ENCODE results near the gene H6PD.

DNA sequence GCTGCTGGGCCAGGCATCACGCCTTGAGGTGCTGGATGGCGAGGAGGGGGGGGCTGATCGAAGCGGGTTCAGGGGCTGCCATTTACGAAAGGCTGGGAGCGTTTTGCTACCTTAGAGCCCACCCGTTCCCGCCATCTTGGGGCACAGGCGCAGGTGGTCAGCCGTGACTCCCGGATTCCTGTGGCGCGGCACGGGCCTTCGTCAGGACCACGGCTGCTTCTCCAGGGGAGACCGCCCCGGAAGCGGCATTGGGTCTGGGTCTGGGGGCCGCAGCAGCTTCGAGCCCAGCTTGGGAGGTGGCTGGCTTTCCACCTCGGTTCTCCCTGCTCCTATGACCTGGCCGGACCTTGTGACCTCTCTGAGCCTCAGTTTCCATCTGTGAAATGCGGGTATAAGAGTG, 81.9 kb downstream of the H6PD start:
- TF ChIP-seq, protein P1, sequence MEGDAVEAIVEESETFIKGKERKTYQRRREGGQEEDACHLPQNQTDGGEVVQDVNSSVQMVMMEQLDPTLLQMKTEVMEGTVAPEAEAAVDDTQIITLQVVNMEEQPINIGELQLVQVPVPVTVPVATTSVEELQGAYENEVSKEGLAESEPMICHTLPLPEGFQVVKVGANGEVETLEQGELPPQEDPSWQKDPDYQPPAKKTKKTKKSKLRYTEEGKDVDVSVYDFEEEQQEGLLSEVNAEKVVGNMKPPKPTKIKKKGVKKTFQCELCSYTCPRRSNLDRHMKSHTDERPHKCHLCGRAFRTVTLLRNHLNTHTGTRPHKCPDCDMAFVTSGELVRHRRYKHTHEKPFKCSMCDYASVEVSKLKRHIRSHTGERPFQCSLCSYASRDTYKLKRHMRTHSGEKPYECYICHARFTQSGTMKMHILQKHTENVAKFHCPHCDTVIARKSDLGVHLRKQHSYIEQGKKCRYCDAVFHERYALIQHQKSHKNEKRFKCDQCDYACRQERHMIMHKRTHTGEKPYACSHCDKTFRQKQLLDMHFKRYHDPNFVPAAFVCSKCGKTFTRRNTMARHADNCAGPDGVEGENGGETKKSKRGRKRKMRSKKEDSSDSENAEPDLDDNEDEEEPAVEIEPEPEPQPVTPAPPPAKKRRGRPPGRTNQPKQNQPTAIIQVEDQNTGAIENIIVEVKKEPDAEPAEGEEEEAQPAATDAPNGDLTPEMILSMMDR (IDR thresholded peaks at IDR 0.05; ENCODE audit: insufficient read depth, low read length, poor library complexity, severe bottlenecking), result no peak
- no peak for TF ChIP-seq EZH2phosphoT487 (conservative IDR thresholded peaks at IDR 0.05; ENCODE audit: low read length)
